Bronchial epithelial cell (primary cell): ENCODE results near the gene NRP2. TPM values are rescaled to one million over a fixed set of nuclear protein-coding genes. Genes with fewer than 3 reads are reported as not detected.

Source experiments
- DNase-seq: peaks from one replicate; pipeline ENCODE4 v3.0.0-alpha.2; 2010; ENCODE audit warnings: low read depth
- FAIRE-seq: peaks from 2 replicates; lab custom pipeline; 2011; peaks lifted over from hg19 to GRCh38; lab: Jason Lieb, UNC
- H3K27me3 ChIP-seq: 2 replicates; pipeline ENCODE4 v1.5.1; 2011; ENCODE audit warnings: low read length; ENCODE audit not compliant: control insufficient read depth, insufficient read depth
- H3K36me3 ChIP-seq: 2 replicates; pipeline ENCODE4 v1.5.1; 2011; ENCODE audit warnings: low read length; ENCODE audit not compliant: control insufficient read depth, insufficient read depth
- H3K4me3 ChIP-seq: 2 replicates; pipeline ENCODE4 v1.5.1; 2011; ENCODE audit warnings: mild to moderate bottlenecking, low read depth, low read length, control low read depth
- CTCF ChIP-seq: IDR thresholded peaks from 2 replicates; pipeline ENCODE4 v1.5.1; 2011; ENCODE audit warnings: mild to moderate bottlenecking, moderate library complexity, low read length, control low read depth, inconsistent platforms; ENCODE audit not compliant: insufficient read depth, severe bottlenecking
- total RNA-seq: library from RNA; depleted of rRNA; stranded (reverse); fragments of >200 nt; gene quantifications from 2 replicates; pipeline ENCODE4 v1.2.1, GENCODE V29; 2014

NRP2 gene
- total RNA-seq, 1 donor from 2014 or later = 21.3 TPM

DNA sequence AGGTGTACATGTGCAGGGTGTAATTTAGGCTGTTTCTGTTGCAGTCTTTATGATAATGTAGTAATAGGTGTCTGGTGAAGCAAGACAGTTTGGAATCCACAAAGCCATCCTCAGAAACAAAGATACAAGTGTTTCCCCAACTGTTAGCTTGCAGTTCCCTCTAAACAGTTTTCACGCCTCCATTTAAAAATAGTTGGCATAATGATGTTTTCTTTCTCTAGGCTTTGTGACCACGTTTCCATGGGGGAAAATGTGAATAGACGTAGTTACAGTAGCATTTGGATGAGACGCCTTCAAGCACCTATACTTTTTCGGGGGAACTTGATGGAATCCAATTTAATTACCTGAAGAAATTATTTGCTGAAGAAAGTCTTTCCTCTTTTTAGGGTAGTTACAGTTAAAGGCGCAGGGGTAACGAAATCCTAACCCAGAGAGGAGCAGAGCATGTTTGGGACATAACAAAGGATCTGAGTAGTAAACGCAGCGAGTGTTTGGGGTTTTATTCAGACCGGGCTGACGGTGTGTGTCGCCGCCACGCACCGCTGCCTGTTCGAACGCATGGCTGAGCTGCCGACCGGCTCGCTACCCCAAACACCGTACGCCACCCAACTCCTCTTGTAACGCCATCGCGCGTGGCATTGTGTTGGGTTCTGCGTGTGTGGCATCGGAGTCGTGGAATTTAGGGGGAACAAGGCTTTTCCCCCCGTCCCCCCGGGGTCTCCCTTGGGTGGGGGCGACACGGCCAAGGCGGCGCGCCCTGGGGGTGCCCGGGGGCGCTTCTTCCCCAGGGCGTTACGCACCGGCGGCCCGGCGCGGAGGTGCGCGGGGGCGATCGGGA is 681 bp upstream of the NRP2 start:
- DNase-seq (no peak), FAIRE-seq (no peak)
- Histone ChIP-seq H3K4me3 (peak overlapping the region; percentile 67), H3K36me3 (no peaks in the 10 kb centered on the region), H3K27me3 (no peaks in the 10 kb centered on the region)
- no peak for TF ChIP-seq CTCF

DNA sequence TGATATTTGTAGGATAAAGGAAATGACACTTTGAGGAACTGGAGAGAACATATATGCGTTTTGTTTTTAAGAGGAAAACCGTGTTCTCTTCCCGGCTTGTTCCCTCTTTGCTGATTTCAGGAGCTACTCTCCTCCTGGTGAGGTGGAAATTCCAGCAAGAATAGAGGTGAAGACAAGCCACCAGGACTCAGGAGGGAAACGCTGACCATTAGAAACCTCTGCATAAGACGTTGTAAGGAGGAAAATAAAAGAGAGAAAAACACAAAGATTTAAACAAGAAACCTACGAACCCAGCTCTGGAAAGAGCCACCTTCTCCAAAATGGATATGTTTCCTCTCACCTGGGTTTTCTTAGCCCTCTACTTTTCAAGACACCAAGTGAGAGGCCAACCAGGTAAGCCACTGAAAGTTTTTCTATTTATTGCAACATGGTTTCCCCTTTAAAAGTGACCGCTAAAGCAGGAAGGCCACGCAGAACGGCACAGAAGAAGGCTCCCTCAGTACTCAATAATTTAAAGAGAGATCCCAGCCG is 735 bp downstream of the NRP2 start:
- no peak for DNase-seq
- no peaks in the 10 kb centered on the region for H3K36me3 ChIP-seq
- peak overlapping the region; percentile 67 for H3K4me3 ChIP-seq
- H3K27me3 ChIP-seq = no peaks in the 10 kb centered on the region
- no peak for FAIRE-seq
- no peak for TF ChIP-seq CTCF

- no peaks in the 10 kb centered on the region for H3K27me3 ChIP-seq
- peak overlapping the region; percentile 67 for H3K4me3 ChIP-seq
- FAIRE-seq (no peak), DNase-seq (peak; percentile 30)
- no peak for TF ChIP-seq CTCF
- H3K36me3 ChIP-seq = no peaks in the 10 kb centered on the region
These were observed 1.4 kb downstream of the NRP2 start for GRCh38 chr2:205683502-205684367.

DNA sequence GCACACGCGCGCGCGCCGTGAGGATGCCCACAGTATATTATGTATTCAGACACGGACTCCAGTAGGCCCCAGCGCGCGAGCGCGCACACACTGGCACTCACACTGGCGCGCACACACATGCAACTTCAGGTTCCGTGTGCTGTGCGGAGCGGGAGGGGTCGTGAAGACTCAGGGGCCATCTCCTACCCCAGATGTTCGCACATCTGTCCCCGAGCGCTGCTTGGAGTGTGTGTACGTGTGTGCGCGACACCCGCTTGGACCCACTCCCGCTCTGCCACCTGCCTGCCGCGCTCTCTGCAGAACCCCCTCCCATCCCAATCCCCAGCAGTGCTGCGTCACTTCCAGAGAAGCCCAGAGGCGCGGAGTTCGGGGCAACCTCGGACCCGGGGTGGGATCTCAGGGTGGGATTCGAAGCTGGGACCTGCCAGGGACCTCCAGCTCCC is 2.6 kb downstream of the NRP2 start:
- Histone ChIP-seq H3K4me3 (peak overlapping the region; percentile 67), H3K36me3 (no peaks in the 10 kb centered on the region), H3K27me3 (no peaks in the 10 kb centered on the region)
- FAIRE-seq (no peak), DNase-seq (no peak)
- no peak for TF ChIP-seq CTCF

DNA sequence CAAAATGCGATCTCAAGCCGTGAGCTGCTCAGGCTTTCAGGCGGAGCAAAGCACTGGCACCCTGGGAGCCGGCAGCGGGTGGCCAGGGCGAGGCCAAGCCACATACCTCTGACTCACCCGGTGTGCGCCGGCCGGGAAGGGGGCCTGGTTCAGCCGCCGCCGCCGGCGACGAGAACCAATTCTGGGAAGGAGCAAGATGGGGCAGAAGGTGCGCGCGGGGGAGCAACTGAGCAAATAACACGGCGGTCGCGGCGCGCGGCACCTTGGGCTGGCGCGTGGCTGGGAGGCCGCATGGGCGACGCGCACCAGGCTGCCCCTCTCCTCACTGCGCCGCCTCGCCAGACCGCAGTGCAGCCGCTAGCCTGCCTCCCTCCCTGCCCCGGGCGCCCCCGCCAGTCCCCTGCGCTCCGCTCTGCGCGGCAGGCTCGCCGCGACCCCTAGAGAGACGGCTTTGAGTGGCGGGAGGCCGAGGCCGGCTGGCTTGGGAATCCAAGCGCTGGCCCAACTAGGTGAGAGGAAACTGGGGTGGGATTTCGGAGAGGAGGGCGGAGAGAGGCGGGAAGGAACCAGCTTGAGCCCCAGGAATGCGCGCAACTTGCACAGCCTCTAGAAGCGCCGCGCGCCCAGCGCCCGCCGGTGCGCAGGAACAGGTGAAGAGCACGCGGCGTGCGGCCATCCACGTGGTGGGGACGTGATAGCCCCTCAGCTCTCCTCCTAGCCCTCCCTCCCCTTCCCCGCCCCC is 3.2 kb downstream of the NRP2 start:
- H3K4me3 ChIP-seq = peak overlapping the region; percentile 67
- no peaks in the 10 kb centered on the region for H3K27me3 ChIP-seq
- no peak for TF ChIP-seq CTCF
- FAIRE-seq (no peak), DNase-seq (peak; percentile 50)
- no peaks in the 10 kb centered on the region for H3K36me3 ChIP-seq
